Liver (tissue), 9 donors: Measurements from ENCODE around the gene EZR. TPM values are rescaled to one million over a fixed set of nuclear protein-coding genes. Genes with fewer than 3 reads are reported as not detected.

ENCODE experiments used
- DNase-seq: peaks from one replicate; pipeline ENCODE4 v3.0.0-alpha.2; 2017; ENCODE audit warnings: low spot score
- H3K27ac ChIP-seq, 2 donors: one replicate each; pipeline ENCODE4 v1.7.0; 2013; ENCODE audit warnings: inconsistent platforms in 2 of 2, low read length in 2 of 2, control low read depth in 1 of 2, low read depth in 1 of 2, mild to moderate bottlenecking in 1 of 2
- H3K27me3 ChIP-seq, 4 donors: one replicate each; pipeline versions ENCODE4 v1.6.1 to v1.7.0; 2013; ENCODE audit warnings: low read length in 3 of 4, inconsistent platforms in 1 of 4, mild to moderate bottlenecking in 1 of 4, moderate library complexity in 1 of 4; ENCODE audit not compliant: control insufficient read depth in 4 of 4, insufficient read depth in 4 of 4
- H3K36me3 ChIP-seq, 4 donors: one replicate each; pipeline versions ENCODE4 v1.6.1 to v1.7.0; 2013; ENCODE audit warnings: low read length in 3 of 4, mild to moderate bottlenecking in 3 of 4, low read depth in 1 of 4, moderate library complexity in 1 of 4; ENCODE audit not compliant: control insufficient read depth in 4 of 4, insufficient read depth in 3 of 4
- H3K4me1 ChIP-seq, 4 donors: one replicate each; pipeline versions ENCODE4 v1.6.1 to v1.7.0; 2013; ENCODE audit warnings: low read length in 3 of 4, mild to moderate bottlenecking in 3 of 4, moderate library complexity in 1 of 4; ENCODE audit not compliant: control insufficient read depth in 4 of 4, insufficient read depth in 4 of 4
- H3K4me3 ChIP-seq, 3 donors: one replicate each; pipeline versions ENCODE4 v1.6.1 to v1.7.0; 2013; ENCODE audit warnings: low read length in 3 of 3, control low read depth in 1 of 3, low read depth in 1 of 3, mild to moderate bottlenecking in 1 of 3
- H3K9ac ChIP-seq, 2 donors: one replicate each; pipeline ENCODE4 v1.7.0; 2013; ENCODE audit warnings: low read length in 2 of 2, mild to moderate bottlenecking in 2 of 2, moderate library complexity in 2 of 2, control low read depth in 1 of 2, low read depth in 1 of 2
- H3K9me3 ChIP-seq, 4 donors: one replicate each; pipeline versions ENCODE4 v1.6.1 to v1.7.0; 2013; ENCODE audit warnings: low read length in 3 of 4; ENCODE audit not compliant: control insufficient read depth in 4 of 4
- EGR1 ChIP-seq, 2 donors: IDR thresholded peaks; 2 replicates each; pipeline ENCODE4 v1.6.1; 2016 to 2018; ENCODE audit warnings: antibody characterized with exemption in 2 of 2, low read depth in 2 of 2
- FOXA1 ChIP-seq: IDR thresholded peaks from 2 replicates; pipeline ENCODE4 v1.6.1; 2016; ENCODE audit warnings: antibody characterized with exemption
- FOXA2 ChIP-seq: IDR thresholded peaks from 2 replicates; pipeline ENCODE4 v1.6.1; 2016; ENCODE audit warnings: antibody characterized with exemption
- GABPA ChIP-seq, 2 donors: IDR thresholded peaks in 1 of 2; conservative IDR thresholded peaks in 1 of 2; 2 replicates each; pipeline ENCODE4 v1.6.1; 2016; ENCODE audit warnings: antibody characterized with exemption in 2 of 2, mild to moderate bottlenecking in 1 of 2, moderate library complexity in 1 of 2
- HNF4A ChIP-seq, 2 donors: conservative IDR thresholded peaks; 2 replicates each; pipeline ENCODE4 v1.6.1; 2016; ENCODE audit warnings: antibody characterized with exemption in 2 of 2, mild to moderate bottlenecking in 2 of 2
- HNF4G ChIP-seq: IDR thresholded peaks from 2 replicates; pipeline ENCODE4 v1.6.1; 2016; ENCODE audit warnings: antibody characterized with exemption
- JUND ChIP-seq, 2 donors: IDR thresholded peaks; 2 replicates each; pipeline ENCODE4 v1.6.1; 2016; ENCODE audit warnings: antibody characterized with exemption in 2 of 2
- NR2F2 ChIP-seq: IDR thresholded peaks from 2 replicates; pipeline ENCODE4 v1.6.1; 2016; ENCODE audit warnings: antibody characterized with exemption
- RAD21 ChIP-seq, 2 donors: IDR thresholded peaks; 2 replicates each; pipeline ENCODE4 v1.6.1; 2016; ENCODE audit warnings: antibody characterized with exemption in 2 of 2, mild to moderate bottlenecking in 2 of 2
- REST ChIP-seq: IDR thresholded peaks from 2 replicates; pipeline ENCODE4 v1.6.1; 2016; ENCODE audit warnings: antibody characterized with exemption, mild to moderate bottlenecking
- RXRA ChIP-seq, 2 donors: IDR thresholded peaks; 2 replicates each; pipeline ENCODE4 v1.6.1; 2017 to 2018; ENCODE audit warnings: antibody characterized with exemption in 2 of 2, mild to moderate bottlenecking in 1 of 2
- SP1 ChIP-seq: IDR thresholded peaks from 2 replicates; pipeline ENCODE4 v1.6.1; 2018; ENCODE audit warnings: antibody characterized with exemption, mild to moderate bottlenecking
- TAF1 ChIP-seq: conservative IDR thresholded peaks from 2 replicates; pipeline ENCODE4 v1.6.1; 2016; ENCODE audit warnings: antibody characterized with exemption, mild to moderate bottlenecking
- YY1 ChIP-seq: IDR thresholded peaks from 2 replicates; pipeline ENCODE4 v1.6.1; 2016; ENCODE audit warnings: antibody characterized with exemption, mild to moderate bottlenecking
- WGBS: extraction: QIAGEN DNeasy Blood & Tissue Kit; methylation state at CpG from one replicate; pipeline ENCODE4 v1.1.7; 2013; 5-methylcytosine and 5-hydroxymethylcytosine counted together
- polyA plus RNA-seq, 2 donors: library from polyadenylated mRNA; stranded (reverse) in 1 of 2; unstranded in 1 of 2; fragments of 200-250 nt in 1 of 2; fragments of >200 nt in 1 of 2; fragmentation: Nextera tagmentation in 1 of 2; extraction: Ambion mirVana in 1 of 2; gene quantifications; one replicate each; pipeline versions ENCODE4 v1.2.1 to v1.2.3, GENCODE V29; 2013 to 2015
- total RNA-seq, 2 donors: library from RNA; depleted of rRNA; stranded (reverse); fragments of >200 nt; gene quantifications; one replicate each; pipeline ENCODE4 v1.2.3, GENCODE V29; 2014
- TF ChIP-seq, protein P1 (sequence below): IDR thresholded peaks from 2 replicates; pipeline ENCODE4 v1.6.1; 2016; ENCODE audit warnings: antibody characterized with exemption
- TF ChIP-seq, protein P2 (sequence below): fragments of 150-350 bp; IDR thresholded peaks from 2 replicates; pipeline ENCODE4 v1.5.1; 2017; ENCODE audit warnings: improper control_type of control experiment, low read depth, low read length; ENCODE audit not compliant: missing input control
- TF ChIP-seq, protein P3 (sequence below): IDR thresholded peaks from 2 replicates; pipeline ENCODE4 v1.6.1; 2016; ENCODE audit warnings: antibody characterized with exemption
- TF ChIP-seq, protein P4 (sequence below): IDR thresholded peaks from 2 replicates; pipeline ENCODE4 v1.6.1; 2016; ENCODE audit warnings: antibody characterized with exemption
- donor health status: healthy.
- donor health status: healthy.
- donor health status: healthy.
- donor health status: healthy.
- donor health status: healthy.

Gene EZR
- total and polyA plus RNA-seq, 4 donors: 22.0 to 35.4 (median 25.4) TPM

- Histone ChIP-seq H3K27ac (no peak overlapping the region), H3K9me3 (no peaks in the 10 kb centered on the region), H3K36me3 (peaks cover 2 to 15% (median 9%) of the 10 kb centered on the region in 4 donors), H3K4me3 (no peak overlapping the region), H3K4me1 (no peaks in the 10 kb centered on the region), H3K9ac (no peak overlapping the region), H3K27me3 (no peaks in the 10 kb centered on the region)
- TF ChIP-seq EGR1 (IDR thresholded peaks at IDR 0.05; ENCODE audit: low read depth in 2 of 2) (no peak), TAF1 (no peak), NR2F2 (no peak), HNF4G (no peak), RXRA (IDR thresholded peaks at IDR 0.05) (no peak), FOXA2 (no peak), HNF4A (conservative IDR thresholded peaks at IDR 0.05) (no peak), REST (no peak), JUND (IDR thresholded peaks at IDR 0.05) (no peak), SP1 (no peak), GABPA (IDR thresholded peaks at IDR 0.05 in 1 of 2, conservative IDR thresholded peaks at IDR 0.05 in 1 of 2) (no peak), YY1 (no peak), RAD21 (IDR thresholded peaks at IDR 0.05) (no peak), FOXA1 (no peak)
- TF ChIP-seq, protein P1, sequence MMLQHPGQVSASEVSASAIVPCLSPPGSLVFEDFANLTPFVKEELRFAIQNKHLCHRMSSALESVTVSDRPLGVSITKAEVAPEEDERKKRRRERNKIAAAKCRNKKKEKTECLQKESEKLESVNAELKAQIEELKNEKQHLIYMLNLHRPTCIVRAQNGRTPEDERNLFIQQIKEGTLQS: no peak
- TF ChIP-seq, protein P2, sequence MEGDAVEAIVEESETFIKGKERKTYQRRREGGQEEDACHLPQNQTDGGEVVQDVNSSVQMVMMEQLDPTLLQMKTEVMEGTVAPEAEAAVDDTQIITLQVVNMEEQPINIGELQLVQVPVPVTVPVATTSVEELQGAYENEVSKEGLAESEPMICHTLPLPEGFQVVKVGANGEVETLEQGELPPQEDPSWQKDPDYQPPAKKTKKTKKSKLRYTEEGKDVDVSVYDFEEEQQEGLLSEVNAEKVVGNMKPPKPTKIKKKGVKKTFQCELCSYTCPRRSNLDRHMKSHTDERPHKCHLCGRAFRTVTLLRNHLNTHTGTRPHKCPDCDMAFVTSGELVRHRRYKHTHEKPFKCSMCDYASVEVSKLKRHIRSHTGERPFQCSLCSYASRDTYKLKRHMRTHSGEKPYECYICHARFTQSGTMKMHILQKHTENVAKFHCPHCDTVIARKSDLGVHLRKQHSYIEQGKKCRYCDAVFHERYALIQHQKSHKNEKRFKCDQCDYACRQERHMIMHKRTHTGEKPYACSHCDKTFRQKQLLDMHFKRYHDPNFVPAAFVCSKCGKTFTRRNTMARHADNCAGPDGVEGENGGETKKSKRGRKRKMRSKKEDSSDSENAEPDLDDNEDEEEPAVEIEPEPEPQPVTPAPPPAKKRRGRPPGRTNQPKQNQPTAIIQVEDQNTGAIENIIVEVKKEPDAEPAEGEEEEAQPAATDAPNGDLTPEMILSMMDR: no peak
- TF ChIP-seq, protein P3, sequence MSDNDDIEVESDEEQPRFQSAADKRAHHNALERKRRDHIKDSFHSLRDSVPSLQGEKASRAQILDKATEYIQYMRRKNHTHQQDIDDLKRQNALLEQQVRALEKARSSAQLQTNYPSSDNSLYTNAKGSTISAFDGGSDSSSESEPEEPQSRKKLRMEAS: no peak
- TF ChIP-seq, protein P4, sequence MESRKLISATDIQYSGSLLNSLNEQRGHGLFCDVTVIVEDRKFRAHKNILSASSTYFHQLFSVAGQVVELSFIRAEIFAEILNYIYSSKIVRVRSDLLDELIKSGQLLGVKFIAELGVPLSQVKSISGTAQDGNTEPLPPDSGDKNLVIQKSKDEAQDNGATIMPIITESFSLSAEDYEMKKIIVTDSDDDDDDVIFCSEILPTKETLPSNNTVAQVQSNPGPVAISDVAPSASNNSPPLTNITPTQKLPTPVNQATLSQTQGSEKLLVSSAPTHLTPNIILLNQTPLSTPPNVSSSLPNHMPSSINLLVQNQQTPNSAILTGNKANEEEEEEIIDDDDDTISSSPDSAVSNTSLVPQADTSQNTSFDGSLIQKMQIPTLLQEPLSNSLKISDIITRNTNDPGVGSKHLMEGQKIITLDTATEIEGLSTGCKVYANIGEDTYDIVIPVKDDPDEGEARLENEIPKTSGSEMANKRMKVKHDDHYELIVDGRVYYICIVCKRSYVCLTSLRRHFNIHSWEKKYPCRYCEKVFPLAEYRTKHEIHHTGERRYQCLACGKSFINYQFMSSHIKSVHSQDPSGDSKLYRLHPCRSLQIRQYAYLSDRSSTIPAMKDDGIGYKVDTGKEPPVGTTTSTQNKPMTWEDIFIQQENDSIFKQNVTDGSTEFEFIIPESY: no peak
- DNase-seq: no peak
- WGBS: 82% methylated on average over 17 of the region's 17 CpGs
Observed at GRCh38 chr6:158760618-158761250, 58.4 kb downstream of the EZR start.
